Measurements from ENCODE around the gene MVD.
A peak's percentile ranks its signal among the peaks of the same experiment; 100 is the strongest.
"Not testable (repeated sequence)": the region's sequence is repeated elsewhere in the genome, so short reads cannot be mapped to it uniquely, and the experiment has no call there.

Gene MVD

DNA sequence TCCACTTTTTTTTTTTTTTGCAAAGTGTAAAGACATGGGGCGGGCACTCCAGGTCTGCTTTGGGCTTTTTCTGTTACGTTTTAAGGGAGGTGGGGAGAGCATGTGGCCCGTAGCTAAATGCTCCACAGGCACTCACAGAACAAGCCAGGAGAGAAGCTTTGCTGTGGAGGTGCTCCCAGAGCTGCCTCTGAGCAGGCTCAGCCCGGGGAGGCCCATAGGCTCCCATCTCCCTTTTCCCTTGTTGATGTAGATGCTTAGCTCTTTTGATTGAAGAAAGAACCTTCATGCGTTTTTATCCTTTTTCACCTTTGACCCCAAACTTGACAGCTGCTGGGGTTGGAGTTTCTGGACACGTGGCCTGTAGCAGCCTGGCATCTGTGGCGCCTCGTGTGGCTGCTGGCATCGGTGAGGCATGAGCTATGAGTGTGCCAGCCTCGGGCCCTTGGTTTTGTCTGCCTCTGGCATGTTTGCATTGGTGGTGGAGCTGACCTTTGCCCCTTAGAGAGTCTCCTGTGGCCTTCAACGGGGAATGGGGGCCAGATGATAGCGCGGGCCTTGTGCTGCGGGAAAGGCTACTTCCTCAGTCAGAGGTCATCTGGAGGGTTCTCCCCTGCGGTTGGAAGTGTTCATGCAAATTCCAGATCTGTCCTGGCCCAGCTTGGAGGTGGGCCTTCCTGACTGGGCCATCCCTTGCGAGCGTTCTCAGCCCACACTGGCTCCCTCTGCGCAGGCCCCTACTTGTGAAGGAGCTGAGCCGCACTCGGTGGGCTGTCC lies 44.5 kb downstream of the MVD start:
- intact Hi-C loops (cut with DNase I): no loop called here
- no peak for DNase-seq

DNA sequence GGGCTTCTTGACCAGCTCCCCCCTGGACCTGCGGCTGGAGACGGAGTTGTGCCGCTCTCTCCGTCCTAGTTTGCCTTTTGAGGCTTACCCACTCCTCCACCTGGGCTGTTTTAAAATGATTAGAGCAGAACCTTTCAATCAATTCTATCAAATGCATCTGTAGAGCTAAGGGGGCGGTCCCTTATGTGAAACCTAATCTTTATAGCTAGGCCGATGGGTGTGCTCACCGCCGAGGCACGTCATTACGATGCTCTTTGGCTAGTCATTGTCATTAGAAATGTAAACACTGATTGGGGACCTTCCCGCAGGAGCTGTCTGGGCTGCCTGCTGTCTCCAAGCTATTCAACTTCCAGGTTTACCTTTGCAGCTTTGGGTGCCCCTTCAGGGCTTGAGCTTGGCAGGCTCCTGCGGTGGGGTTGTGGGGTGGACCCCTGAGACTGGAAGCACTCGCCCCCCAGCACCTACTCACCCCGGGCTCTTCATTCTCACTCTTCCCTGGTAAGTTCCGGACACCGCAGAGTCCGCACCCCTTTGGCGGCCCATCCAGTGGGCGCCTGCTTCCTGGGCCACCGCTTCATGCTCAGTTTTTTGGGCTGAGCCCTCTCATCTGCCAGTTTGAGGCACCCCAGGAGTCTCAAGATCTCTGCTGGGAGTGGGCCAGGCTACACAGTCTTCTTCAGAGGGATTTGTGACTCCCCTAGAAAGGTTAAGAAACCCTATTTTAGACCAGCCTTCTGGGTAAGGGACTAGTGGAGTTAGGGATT lies 45.4 kb downstream of the MVD start:
- DNase-seq: no peak
- intact Hi-C loops (cut with DNase I): no loop called here

DNA sequence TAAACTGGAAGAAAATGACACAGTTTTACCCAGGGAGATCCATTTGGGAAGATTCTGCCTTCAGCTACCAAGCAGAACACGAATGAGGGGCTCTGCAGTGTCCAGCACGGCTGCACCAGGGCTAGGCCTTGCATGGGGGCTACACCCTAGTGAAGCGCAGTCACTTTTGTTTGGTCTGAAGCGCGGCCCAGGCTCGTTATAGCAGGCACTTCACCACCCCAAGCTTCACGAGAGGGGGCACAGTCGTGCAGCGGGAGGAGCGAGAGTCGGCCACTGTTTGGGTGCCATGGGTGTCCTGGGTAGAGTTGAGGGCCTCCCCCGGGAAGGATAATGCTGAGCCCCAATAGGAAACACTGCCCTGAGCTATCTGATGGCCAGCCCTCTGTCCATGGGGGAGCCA lies 46.2 kb downstream of the MVD start:
- intact Hi-C loops (cut with DNase I): no loop called here
- no peak for DNase-seq

DNA sequence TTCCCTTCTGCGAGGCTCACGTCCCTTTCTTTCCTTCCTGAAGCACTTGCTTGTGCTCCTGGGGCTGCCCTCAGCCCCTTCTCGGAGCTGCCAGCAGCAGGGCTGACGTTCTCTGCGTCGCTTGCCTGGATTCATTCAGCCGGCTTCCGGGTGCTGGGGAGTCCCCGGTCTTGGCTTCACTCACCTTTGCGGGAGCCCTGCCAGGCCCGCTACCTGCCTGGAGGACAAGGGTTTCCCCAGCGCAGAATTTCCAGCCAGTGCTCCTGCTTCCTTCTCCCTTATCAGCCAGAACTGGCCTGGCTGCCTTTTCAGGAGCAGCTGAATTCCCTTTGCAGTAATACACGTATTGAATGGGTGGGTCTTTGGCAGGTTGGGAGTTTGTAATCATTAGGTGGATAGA lies 46.6 kb downstream of the MVD start:
- intact Hi-C loops (cut with DNase I): no loop called here
- DNase-seq: no peak

DNA sequence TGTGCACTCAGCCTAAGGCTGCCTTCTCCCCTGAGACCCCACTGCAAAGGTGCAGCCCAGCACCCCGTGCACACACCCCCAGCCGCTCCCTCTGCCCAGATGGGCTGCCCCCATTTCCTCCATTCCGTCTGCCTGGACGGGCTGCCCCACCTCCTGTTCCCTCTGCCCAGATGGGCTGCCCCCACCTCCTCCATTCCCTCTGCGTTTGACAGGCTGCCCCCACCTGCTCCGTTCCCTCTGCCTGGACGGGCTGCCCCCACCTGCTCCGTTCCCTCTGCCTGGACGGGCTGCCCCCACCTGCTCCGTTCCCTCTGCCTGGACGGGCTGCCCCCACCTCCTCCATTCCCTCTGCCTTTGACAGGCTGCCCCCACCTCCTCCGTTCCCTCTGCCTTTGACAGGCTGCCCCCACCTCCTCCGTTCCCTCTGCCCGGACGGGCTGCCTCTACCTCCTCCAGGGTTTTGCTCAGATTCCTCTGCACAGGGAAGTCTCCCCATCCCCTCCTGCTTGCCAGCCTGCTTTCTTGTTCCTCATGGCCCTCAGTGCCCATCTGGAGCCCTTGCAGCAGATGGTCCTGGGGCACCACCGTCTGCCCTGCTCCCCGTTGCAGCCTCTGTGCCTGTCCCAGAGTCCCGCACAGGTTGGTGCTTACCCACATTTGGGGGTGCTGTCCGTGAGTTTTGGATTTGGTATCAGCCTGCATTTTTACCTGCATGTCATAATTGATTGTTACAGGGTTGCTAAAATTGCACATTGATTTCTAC lies 47.9 kb downstream of the MVD start:
- intact Hi-C loops (cut with DNase I): no loop called here
- DNase-seq: peak in 1 of 42 donors; percentile 29

DNA sequence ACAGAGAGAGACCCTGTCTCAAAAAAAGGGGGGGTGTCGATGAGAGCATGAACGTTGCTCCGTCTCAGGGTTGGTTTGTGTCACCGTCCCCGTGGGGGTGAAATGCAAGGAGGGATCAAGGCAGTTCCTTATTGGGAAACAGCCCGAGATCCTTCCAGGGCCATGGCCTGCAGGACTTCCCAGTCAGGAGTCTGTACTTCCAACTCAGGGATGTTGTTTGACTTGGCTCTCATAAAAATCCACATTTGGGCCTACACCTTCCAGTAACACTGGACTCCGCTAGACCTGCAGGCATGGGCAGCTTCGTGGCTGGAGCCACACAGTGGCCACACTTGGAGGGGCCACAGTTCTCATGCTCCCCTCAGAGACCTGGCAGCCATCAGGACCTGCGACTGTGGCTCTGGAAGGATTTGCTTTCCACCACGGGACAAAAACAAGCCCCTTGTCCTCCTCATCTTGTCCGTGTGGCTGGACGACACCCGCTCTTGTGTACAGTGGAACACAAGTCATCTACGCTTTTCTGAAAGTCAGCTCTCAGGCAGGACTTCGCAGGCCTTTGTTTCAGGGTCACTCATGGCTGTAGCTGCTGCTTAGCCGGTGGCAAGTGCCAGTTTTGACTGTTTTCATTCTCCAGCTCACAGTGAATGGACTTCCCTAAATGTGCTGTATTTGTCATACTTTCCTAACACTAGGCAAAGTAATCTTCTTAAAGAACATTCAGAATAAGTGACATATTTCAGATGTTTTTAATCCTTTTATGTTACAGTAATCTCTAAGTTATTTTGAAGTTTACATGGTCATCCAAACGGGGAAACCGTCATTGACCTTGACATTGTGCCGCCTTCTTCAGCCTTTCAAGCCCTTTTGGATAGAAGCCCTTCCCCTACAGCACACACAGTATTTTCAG lies 48.7 kb downstream of the MVD start:
- DNase-seq: peak in 2 of 42 donors; percentile 17 to 62
- intact Hi-C loops (cut with DNase I): no loop called here

DNA sequence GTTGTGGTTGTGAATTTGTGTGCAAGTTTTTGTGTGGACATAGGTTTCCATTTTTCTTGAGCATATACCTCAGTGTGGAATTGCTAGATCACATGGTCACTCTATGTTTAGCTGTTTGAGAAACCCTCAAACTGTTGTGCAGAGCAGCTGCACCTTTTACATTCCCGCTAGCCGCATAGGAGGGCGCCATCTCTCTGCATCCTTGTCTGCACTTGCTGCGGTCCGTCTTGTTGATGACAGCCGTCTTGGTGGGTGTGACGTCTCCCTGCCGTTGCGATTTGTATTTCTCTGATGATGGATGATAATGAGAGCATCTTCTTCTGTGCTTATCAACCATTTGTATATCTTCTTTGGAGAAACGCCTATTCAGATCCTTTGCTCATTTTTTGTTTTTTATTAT lies 49.6 kb downstream of the MVD start:
- intact Hi-C loops (cut with DNase I): no loop called here
- no peak for DNase-seq

DNA sequence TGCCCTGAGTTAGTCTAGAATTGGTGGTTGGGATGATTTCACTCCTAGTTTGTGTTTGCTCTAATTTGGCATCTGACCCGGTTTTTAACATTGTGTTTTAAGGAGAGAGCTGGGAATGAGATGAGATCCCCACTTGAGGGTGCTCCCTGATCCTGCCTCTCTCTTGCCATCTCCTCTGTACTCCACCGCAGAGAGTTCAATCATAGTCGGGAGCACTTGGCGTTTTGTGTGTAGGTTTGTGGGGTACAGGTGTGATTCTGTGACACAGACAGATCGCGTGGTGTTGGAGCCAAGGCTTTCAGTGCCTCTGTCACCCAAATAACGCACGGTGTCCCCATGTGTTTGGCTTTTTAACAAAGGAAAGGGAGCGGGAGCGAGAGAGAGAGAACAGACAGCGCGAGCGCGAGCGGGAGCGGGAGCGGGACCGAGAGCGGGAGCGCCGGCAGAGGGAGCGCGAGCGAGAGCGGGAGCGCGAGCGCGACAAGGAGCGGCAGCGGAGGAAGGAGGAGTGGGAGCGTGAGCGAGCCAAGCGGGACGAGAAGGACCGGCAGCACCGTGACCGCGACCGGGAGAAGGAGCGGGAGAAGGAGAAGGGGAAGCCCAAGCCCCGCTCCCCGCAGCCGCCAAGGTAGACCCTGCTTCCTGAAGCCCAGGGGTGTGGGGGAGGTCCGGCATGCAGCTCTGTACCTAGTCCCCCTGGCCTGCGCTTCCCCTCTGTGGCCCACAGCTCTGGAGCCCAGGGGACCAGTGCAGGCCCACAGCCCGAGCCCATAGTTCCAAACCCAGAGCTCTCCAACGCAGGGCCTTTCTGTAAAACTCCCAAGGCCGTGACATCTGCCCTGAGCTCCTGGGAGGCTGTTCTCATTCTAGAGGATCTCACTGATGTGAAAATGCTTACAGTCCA lies 51.7 kb downstream of the MVD start:
- intact Hi-C loops (cut with DNase I): no loop called here
- DNase-seq: peak in 37 of 42 donors; percentile 24 to 78 (median 51)

DNA sequence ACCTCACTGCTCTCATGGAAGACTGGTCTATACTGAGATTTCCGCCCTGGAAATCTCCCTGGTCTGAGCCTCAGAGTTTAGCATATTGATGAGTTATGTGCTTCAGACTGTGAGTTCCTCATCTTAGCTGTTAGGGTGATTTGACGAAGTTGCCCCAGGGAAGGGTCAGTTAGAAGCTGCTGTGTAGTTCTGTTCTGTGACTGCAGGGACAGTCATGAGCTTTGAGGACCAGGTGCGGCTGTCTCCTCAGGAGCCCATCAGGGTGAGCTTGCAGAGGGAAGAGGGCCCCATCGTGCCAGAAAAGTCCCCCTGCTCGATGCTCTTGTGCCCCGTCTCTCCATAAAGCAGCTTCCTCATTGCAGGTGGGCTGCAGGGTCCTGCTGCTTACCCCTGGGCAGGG lies 52.8 kb downstream of the MVD start:
- DNase-seq: no peak
- intact Hi-C loops (cut with DNase I): no loop called here

DNA sequence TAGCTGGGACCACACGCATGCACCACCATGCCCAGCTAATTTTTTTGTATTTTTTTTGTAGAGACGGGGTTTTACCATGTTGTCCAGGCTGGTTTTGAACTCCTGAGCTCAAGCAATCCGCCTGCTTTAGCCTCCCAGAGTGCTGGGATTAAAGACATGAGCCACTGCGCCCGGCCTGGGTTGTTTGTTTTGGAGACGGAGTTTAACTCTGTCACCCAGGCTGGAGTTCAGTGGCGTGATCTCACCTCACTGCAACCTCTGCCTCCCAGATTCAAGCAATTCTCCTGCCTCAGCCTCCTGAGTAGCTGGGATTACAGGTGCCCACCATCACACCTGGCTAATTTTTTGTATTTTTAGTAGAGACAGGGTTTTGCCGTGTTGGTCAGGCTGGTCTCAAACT lies 53.5 kb downstream of the MVD start:
- intact Hi-C loops (cut with DNase I); DNase-seq: not testable (repeated sequence)

DNA sequence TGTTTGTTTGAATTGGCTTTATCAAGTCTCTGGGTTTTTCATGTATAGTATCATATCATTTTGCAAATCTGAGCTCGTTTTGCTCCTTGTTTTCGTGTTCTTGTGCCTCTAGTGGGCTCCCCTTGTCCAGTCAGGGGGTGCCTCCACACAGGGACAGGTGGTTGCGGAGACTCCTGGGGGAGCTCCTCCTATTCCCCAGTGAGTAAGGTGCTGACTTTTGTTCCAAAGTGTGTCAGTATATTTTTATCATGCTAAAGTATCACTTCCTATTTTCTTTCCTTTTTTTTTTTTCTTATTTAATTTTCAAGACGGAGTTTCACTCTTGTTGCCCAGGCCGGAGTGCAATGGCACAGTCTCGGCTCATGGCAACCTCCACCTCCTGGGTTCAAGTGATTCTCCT lies 54.8 kb downstream of the MVD start:
- intact Hi-C loops (cut with DNase I): no loop called here
- no peak for DNase-seq

DNA sequence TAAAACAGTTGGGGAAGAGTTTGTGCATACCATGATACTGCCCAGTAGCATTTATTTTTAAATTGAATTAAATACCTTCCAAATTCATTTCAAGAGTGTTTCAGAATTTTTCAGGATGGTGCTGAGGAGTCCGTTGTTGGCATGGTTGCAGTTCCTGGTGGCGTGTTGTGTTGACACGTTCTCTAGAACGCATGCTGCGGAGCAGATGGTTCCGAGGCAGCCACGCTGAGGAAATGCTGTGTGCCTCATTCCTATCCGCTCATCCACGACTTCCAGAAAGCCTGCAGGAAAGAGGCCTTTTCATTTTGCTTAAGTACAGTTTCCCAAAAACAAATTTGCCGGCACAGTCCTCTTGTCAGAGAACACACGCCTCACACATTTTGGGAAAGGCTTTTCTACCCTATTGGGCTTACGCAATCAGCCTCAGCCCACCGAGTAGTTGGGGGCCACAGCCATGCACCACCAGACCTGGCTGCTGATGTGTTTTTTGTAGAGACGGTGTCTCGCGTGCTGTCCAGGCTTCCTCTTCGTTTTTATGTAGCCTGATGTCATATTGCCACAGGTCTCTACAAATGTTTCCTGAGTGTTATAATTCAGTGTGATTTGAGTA lies 56.6 kb downstream of the MVD start:
- no peak for DNase-seq
- intact Hi-C loops (cut with DNase I): no loop called here

DNA sequence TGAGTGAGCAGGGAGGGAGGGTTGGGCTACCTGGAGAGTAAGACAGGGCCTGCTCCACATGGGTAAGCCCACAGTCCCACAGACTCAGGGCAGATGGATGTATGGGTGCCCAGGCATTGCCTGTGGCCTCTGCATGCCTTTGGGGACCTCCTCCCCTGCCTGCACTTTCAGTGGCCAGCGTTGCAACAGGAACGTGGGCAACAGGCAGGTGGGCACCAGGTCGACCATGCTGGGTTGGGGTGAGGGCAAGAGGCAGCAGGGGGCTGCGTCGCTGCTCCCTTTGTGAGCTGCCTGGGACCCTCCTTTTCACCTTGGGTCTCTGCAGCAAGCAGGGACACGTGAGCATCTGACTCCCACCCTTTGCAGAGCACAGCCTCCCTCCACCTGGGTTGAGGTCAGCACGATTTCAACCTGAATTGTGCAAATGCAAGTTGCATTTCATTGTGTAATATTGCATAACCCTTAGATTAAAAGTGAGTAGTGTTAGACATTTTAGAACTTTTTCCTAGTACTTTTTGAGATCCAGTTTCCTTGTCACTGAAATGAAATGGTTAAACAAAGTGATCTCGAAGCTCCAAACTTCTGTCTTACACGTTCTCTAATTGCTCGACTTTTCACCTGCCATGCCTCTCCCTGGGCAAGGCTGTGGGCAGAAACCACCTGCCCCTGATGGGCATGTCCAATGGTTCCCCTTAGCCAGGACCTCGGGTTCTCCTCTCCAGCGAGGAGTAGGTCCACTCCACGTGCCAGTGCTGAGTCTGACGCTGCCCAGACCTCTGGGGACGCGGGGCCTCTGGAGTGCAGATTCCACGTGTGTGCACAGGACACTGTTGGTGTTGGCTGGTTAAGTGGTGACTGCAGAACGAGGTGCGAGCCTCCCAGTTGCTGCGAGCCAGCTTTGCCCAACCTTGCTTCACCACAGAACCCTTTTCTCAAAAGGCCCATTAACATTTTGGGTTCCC lies 57.4 kb downstream of the MVD start:
- intact Hi-C loops (cut with DNase I): no loop called here
- no peak for DNase-seq

DNA sequence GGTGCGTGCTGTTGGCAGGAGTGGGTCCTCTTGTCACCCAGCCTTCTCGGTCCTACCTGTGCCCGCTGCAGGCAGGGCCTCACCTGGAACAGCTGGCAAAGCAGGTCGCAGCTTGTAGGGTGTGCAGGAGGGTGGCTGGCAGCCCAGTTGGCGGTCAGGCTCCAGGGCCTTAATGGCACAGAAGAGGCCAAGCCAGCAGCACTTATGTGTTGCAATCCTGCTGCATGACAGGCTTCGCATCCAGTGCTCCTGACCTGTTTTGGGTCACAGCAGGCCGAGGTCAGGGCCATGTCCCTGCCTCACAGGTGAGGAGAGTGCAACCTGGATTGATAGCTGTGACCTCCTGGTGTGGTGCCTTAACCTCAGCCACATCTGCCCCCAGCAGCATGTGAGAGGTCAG lies 60.8 kb downstream of the MVD start:
- no peak for DNase-seq
- intact Hi-C loops (cut with DNase I): no loop called here
